IMR-90 (cell line): ENCODE measurements around the gene TSKU. TPM values are rescaled to one million over a fixed set of nuclear protein-coding genes. Genes with fewer than 3 reads are reported as not detected.

Experiments
- ATAC-seq: fragments of 200-7000 bp; cut with Tn5 transposase; 2 replicates; pipeline ENCODE4 v1.9.1; 2020; ENCODE audit warnings: low read depth, mild to moderate bottlenecking, moderate library complexity
- BruUV-seq: library from RNA; stranded (reverse); fragments of 400-500 nt; replicated peaks from 2 replicates; lab custom pipeline; 2021; lab: Mats Ljungman, UMichigan
- CTCF ChIA-PET: fragments of 300-600 bp; formaldehyde crosslinking; extraction: SDS; loops from one replicate; lab custom pipeline; 2021; ENCODE audit warnings: antibody characterized with exemption; lab: Yijun Ruan, JAX
- POLR2A ChIA-PET: fragments of 300-600 bp; sonication (Branson Sonifier 250); formaldehyde crosslinking; loops from one replicate; lab custom pipeline; 2022; ENCODE audit warnings: antibody characterized with exemption; ENCODE audit not compliant: unreplicated experiment; lab: Charles Lee
- DNase-seq: peaks from one replicate; pipeline ENCODE4 v3.0.0; 2013
- H2AFZ ChIP-seq: replicated peaks from 2 replicates; pipeline ENCODE3; 2013; ENCODE audit warnings: low read length, mild to moderate bottlenecking; ENCODE audit not compliant: poor library complexity
- H2AK5ac ChIP-seq: 2 replicates; pipeline ENCODE4 v1.6.1; 2013; ENCODE audit warnings: low read depth, low read length, inconsistent platforms
- H2AK9ac ChIP-seq: replicated peaks from 2 replicates; pipeline ENCODE3; 2013; ENCODE audit warnings: mild to moderate bottlenecking, low read depth, low read length, moderate library complexity; ENCODE audit not compliant: poor library complexity
- H2BK120ac ChIP-seq: 2 replicates; pipeline ENCODE4 v1.6.1; 2013; ENCODE audit warnings: low read depth, low read length, inconsistent platforms
- H2BK15ac ChIP-seq: 3 replicates; pipeline ENCODE4 v1.6.1; 2013; ENCODE audit warnings: low read depth, low read length, inconsistent platforms
- H2BK20ac ChIP-seq: 2 replicates; pipeline ENCODE4 v1.6.1; 2013; ENCODE audit warnings: low read depth, mild to moderate bottlenecking, inconsistent platforms, low read length, moderate library complexity
- H2BK5ac ChIP-seq: 2 replicates; pipeline ENCODE4 v1.6.1; 2013; ENCODE audit warnings: mild to moderate bottlenecking, low read depth, low read length, inconsistent platforms; ENCODE audit not compliant: poor library complexity, severe bottlenecking
- H3K14ac ChIP-seq: replicated peaks from 2 replicates; pipeline ENCODE4 v1.6.1; 2013; ENCODE audit warnings: low read depth, low read length, inconsistent platforms
- H3K18ac ChIP-seq: 2 replicates; pipeline ENCODE4 v1.6.1; 2013; ENCODE audit warnings: low read depth, low read length, control low read depth
- H3K23ac ChIP-seq: 2 replicates; pipeline ENCODE4 v1.6.1; 2013; ENCODE audit warnings: low read depth, low read length, inconsistent platforms
- H3K27ac ChIP-seq: 2 replicates; pipeline ENCODE4 v1.5.1; 2013; ENCODE audit warnings: mild to moderate bottlenecking, control low read depth, low read length; ENCODE audit not compliant: insufficient read depth
- H3K27me3 ChIP-seq: 2 replicates; pipeline ENCODE4 v1.6.1; 2013; ENCODE audit warnings: low read length; ENCODE audit not compliant: control insufficient read depth, insufficient read depth
- H3K36me3 ChIP-seq: 2 replicates; pipeline ENCODE4 v1.6.1; 2013; ENCODE audit warnings: low read length, mixed read lengths; ENCODE audit not compliant: control insufficient read depth, insufficient read depth
- H3K4ac ChIP-seq: 2 replicates; pipeline ENCODE4 v1.6.1; 2013; ENCODE audit warnings: low read depth, low read length, inconsistent platforms
- H3K4me1 ChIP-seq: 2 replicates; pipeline ENCODE4 v1.6.1; 2013; ENCODE audit warnings: low read length, mixed read lengths; ENCODE audit not compliant: control insufficient read depth, insufficient read depth
- H3K4me2 ChIP-seq: 2 replicates; pipeline ENCODE4 v1.6.1; 2013; ENCODE audit warnings: low read depth, mild to moderate bottlenecking, control low read depth, low read length, moderate library complexity
- H3K4me3 ChIP-seq: 2 replicates; pipeline ENCODE4 v1.5.1; 2013; ENCODE audit warnings: low read depth, mild to moderate bottlenecking, control low read depth, low read length, moderate library complexity; ENCODE audit not compliant: insufficient read depth
- H3K56ac ChIP-seq: 2 replicates; pipeline ENCODE4 v1.6.1; 2013; ENCODE audit warnings: low read length, inconsistent platforms; ENCODE audit not compliant: insufficient read depth; ENCODE audit errors: extremely low read depth
- H3K79me1 ChIP-seq, 2 experiments: 2 replicates each; pipeline ENCODE4 v1.6.1; 2013; ENCODE audit warnings: low read length in 2 of 2, inconsistent platforms in 1 of 2, low read depth in 1 of 2
- H3K9ac ChIP-seq: 2 replicates; pipeline ENCODE4 v1.6.1; 2013; ENCODE audit warnings: low read depth, low read length, control low read depth
- H3K9me1 ChIP-seq: 2 replicates; pipeline ENCODE4 v1.6.1; 2013; ENCODE audit warnings: low read length, inconsistent platforms; ENCODE audit not compliant: insufficient read depth
- H3K9me3 ChIP-seq: 2 replicates; pipeline ENCODE4 v1.6.1; 2013; ENCODE audit warnings: low read length; ENCODE audit not compliant: control insufficient read depth, insufficient read depth
- H4K20me1 ChIP-seq: 2 replicates; pipeline ENCODE4 v1.6.1; 2013; ENCODE audit warnings: low read length, inconsistent platforms; ENCODE audit not compliant: insufficient read depth
- H4K5ac ChIP-seq: 2 replicates; pipeline ENCODE4 v1.6.1; 2013; ENCODE audit warnings: mild to moderate bottlenecking, low read depth, low read length, control low read depth
- H4K8ac ChIP-seq, 2 experiments: 2 replicates each; pipeline ENCODE4 v1.6.1; 2013; ENCODE audit warnings: low read depth in 2 of 2, low read length in 2 of 2, control low read depth in 1 of 2, inconsistent platforms in 1 of 2
- H4K91ac ChIP-seq: 2 replicates; pipeline ENCODE4 v1.6.1; 2013; ENCODE audit warnings: low read depth, low read length, inconsistent platforms; ENCODE audit not compliant: insufficient read depth
- BHLHE40 ChIP-seq: fragments of 150-350 bp; IDR thresholded peaks from 2 replicates; pipeline ENCODE4 v1.6.1; 2016; ENCODE audit warnings: mild to moderate bottlenecking, low read depth, low read length
- CEBPB ChIP-seq: IDR thresholded peaks from 2 replicates; pipeline ENCODE4 v1.6.1; 2012; ENCODE audit warnings: low read depth, low read length, improper control_type of control experiment
- CHD1 ChIP-seq: IDR thresholded peaks from 2 replicates; pipeline ENCODE4 v1.6.1; 2012; ENCODE audit warnings: low read depth, low read length, improper control_type of control experiment
- CTCF ChIP-seq: conservative IDR thresholded peaks from 2 replicates; pipeline ENCODE4 v1.5.1; 2012; ENCODE audit warnings: mild to moderate bottlenecking, low read depth, low read length, improper control_type of control experiment
- FOS ChIP-seq: fragments of 150-350 bp; IDR thresholded peaks from 2 replicates; pipeline ENCODE4 v1.6.1; 2016; ENCODE audit warnings: low read depth, low read length
- MAFK ChIP-seq: IDR thresholded peaks from 2 replicates; pipeline ENCODE4 v1.6.1; 2012; ENCODE audit warnings: low read depth, low read length, improper control_type of control experiment
- MAZ ChIP-seq: IDR thresholded peaks from 2 replicates; pipeline ENCODE4 v1.6.1; 2012; ENCODE audit warnings: low read depth, mild to moderate bottlenecking, low read length, improper control_type of control experiment, moderate library complexity, borderline replicate concordance
- MXI1 ChIP-seq: IDR thresholded peaks from 2 replicates; pipeline ENCODE4 v1.6.1; 2012; ENCODE audit warnings: low read depth, mild to moderate bottlenecking, low read length, moderate library complexity, borderline replicate concordance
- NFE2L2 ChIP-seq: fragments of 150-350 bp; IDR thresholded peaks from 2 replicates; pipeline ENCODE4 v1.6.1; 2016; ENCODE audit warnings: low read depth, mild to moderate bottlenecking, low read length
- POLR2A ChIP-seq: IDR thresholded peaks from 2 replicates; pipeline ENCODE4 v1.6.1; 2012; ENCODE audit warnings: mild to moderate bottlenecking, low read depth, low read length
- RAD21 ChIP-seq: IDR thresholded peaks from 2 replicates; pipeline ENCODE4 v1.6.1; 2012; ENCODE audit warnings: low read length, improper control_type of control experiment
- RCOR1 ChIP-seq: IDR thresholded peaks from 2 replicates; pipeline ENCODE4 v1.6.1; 2012; ENCODE audit warnings: mild to moderate bottlenecking, low read length, improper control_type of control experiment; ENCODE audit not compliant: insufficient replicate concordance
- RFX5 ChIP-seq: IDR thresholded peaks from 2 replicates; pipeline ENCODE4 v1.8.0; 2012; ENCODE audit warnings: low read depth, mild to moderate bottlenecking, low read length, moderate library complexity
- SMC3 ChIP-seq: fragments of 150-350 bp; IDR thresholded peaks from 2 replicates; pipeline ENCODE4 v1.6.1; 2016; ENCODE audit warnings: low read depth, mild to moderate bottlenecking, antibody characterized with exemption, low read length, moderate library complexity
- USF2 ChIP-seq: fragments of 150-350 bp; IDR thresholded peaks from 2 replicates; pipeline ENCODE4 v1.6.1; 2017; ENCODE audit warnings: mild to moderate bottlenecking, antibody characterized with exemption, low read length, low read depth
- WGBS, 2 experiments: methylation state at CpG; one replicate each; pipeline versions ENCODE4 v1.1.5 to v1.1.7; 2013; ENCODE audit warnings: missing lambda C conversion rate in 2 of 2; ENCODE audit not compliant: insufficient read length in 1 of 2; ENCODE audit errors: extremely low coverage in 2 of 2; 5-methylcytosine and 5-hydroxymethylcytosine counted together
- dilution Hi-C: fragments of 300-500 bp; cut with HindIII; formaldehyde crosslinking; loops from one replicate; pipeline ENCODE4 v1.14.3; 2018; ENCODE audit warnings: low sequenced_read_pairs; ENCODE audit not compliant: unreplicated experiment
- in situ Hi-C: fragments of 300-500 bp; cut with MboI; formaldehyde crosslinking; loops from 3 replicates; pipeline ENCODE4 v1.14.3; 2019; ENCODE audit warnings: low sequenced_read_pairs, inconsistent platforms, mixed read lengths
- intact Hi-C: fragments of 100-400 bp; cut with micrococcal nuclease; formaldehyde crosslinking; loops from 2 replicates; pipeline ENCODE4 v1.10.0; 2022
- polyA plus RNA-seq, 3 experiments: library from polyadenylated mRNA; depleted of rRNA; stranded (reverse); fragments of >200 nt; gene quantifications; 2 replicates each; pipeline ENCODE4 v1.2.3, GENCODE V29; 2012; ENCODE audit warnings: low replicate concordance in 1 of 3
- total RNA-seq: library from RNA; depleted of rRNA; stranded (reverse); fragments of >200 nt; gene quantifications from 2 replicates; pipeline ENCODE4 v1.2.3, GENCODE V29; 2012
- TF ChIP-seq, protein P1 (sequence below): fragments of 150-350 bp; IDR thresholded peaks from 2 replicates; pipeline ENCODE4 v1.6.1; 2016; ENCODE audit warnings: low read depth, mild to moderate bottlenecking, low read length, moderate library complexity, borderline replicate concordance

Gene TSKU
- total and polyA plus RNA-seq, 2 of the 4 experiments (the other 2 are of a cell fraction): 6.8 to 26.6 TPM

GRCh38 chr11:76756341-76756741, 26.8 kb upstream of the TSKU start:
- no peak overlapping the region for H2AK9ac ChIP-seq
- intact Hi-C loops: no loop called here

More at GRCh38 chr11:76756341-76756741, 26.8 kb upstream of the TSKU start:
- no peak for TF ChIP-seq MAZ
- no peak for TF ChIP-seq RAD21
- TF ChIP-seq CHD1: no peak
- TF ChIP-seq CTCF: no peak
- TF ChIP-seq MXI1: no peak
- TF ChIP-seq BHLHE40: no peak
- TF ChIP-seq, protein P1, sequence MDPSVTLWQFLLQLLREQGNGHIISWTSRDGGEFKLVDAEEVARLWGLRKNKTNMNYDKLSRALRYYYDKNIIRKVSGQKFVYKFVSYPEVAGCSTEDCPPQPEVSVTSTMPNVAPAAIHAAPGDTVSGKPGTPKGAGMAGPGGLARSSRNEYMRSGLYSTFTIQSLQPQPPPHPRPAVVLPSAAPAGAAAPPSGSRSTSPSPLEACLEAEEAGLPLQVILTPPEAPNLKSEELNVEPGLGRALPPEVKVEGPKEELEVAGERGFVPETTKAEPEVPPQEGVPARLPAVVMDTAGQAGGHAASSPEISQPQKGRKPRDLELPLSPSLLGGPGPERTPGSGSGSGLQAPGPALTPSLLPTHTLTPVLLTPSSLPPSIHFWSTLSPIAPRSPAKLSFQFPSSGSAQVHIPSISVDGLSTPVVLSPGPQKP: no peak
- no peak for TF ChIP-seq CEBPB
- no peak for TF ChIP-seq POLR2A
- no peak for TF ChIP-seq RFX5
- no peak for TF ChIP-seq MAFK
- no peak for TF ChIP-seq NFE2L2
- TF ChIP-seq SMC3: no peak
- TF ChIP-seq USF2: no peak
- TF ChIP-seq FOS: no peak
- TF ChIP-seq RCOR1: no peak
- WGBS, 2 experiments: 94% methylated on average over 3 of the region's 6 CpGs; no CpG with 5 or more reads in 1 of the 2 experiments
- dilution Hi-C loops: no loop called here
- in situ Hi-C loops: no loop called here
- H4K91ac ChIP-seq: no peak overlapping the region
- no peak overlapping the region for H3K4ac ChIP-seq
- ATAC-seq: no peak
- H4K20me1 ChIP-seq: no peaks in the 10 kb centered on the region
- H2BK5ac ChIP-seq: no peak overlapping the region
- no peak overlapping the region for H2BK15ac ChIP-seq
- no peak overlapping the region for H3K23ac ChIP-seq
- no peak overlapping the region for H2AFZ ChIP-seq
- H3K4me3 ChIP-seq: no peak overlapping the region
- POLR2A ChIA-PET: no interaction called here
- H3K9ac ChIP-seq: no peak overlapping the region
- no peaks in the 10 kb centered on the region; the same call in 1 of the 2 replicates for H3K9me1 ChIP-seq
- H2BK20ac ChIP-seq: no peak overlapping the region
- no peak overlapping the region for H3K14ac ChIP-seq
- H3K4me2 ChIP-seq: no peak overlapping the region
- H3K79me1 ChIP-seq: no peaks in the 10 kb centered on the region
- H3K27ac ChIP-seq: no peak overlapping the region
- H3K4me1 ChIP-seq: peaks cover 8% of the 10 kb centered on the region; the same call in 1 of the 2 replicates
- CTCF ChIA-PET: no interaction called here
- H3K18ac ChIP-seq: no peak overlapping the region
- no peaks in the 10 kb centered on the region for H3K9me3 ChIP-seq
- no peak overlapping the region for H4K8ac ChIP-seq
- H2BK120ac ChIP-seq: no peak overlapping the region
- BruUV-seq: no TSS peak
- H2AK5ac ChIP-seq: no peak overlapping the region
- H3K27me3 ChIP-seq: peaks cover 12% of the 10 kb centered on the region
- no peak overlapping the region for H4K5ac ChIP-seq
- H3K56ac ChIP-seq: no peak overlapping the region
- no peak for DNase-seq
- H3K36me3 ChIP-seq: no peaks in the 10 kb centered on the region
